Effector CD8-positive, alpha-beta T cell (primary cell): ENCODE measurements around the gene SLC24A3.
"Not testable (repeated sequence)": the region's sequence is repeated elsewhere in the genome, so short reads cannot be mapped to it uniquely, and the experiment has no call there.

ENCODE experiments used
- DNase-seq: peaks from one replicate; lab custom pipeline; 2025; lab: John Stamatoyannopoulos, UW

Gene SLC24A3

DNA sequence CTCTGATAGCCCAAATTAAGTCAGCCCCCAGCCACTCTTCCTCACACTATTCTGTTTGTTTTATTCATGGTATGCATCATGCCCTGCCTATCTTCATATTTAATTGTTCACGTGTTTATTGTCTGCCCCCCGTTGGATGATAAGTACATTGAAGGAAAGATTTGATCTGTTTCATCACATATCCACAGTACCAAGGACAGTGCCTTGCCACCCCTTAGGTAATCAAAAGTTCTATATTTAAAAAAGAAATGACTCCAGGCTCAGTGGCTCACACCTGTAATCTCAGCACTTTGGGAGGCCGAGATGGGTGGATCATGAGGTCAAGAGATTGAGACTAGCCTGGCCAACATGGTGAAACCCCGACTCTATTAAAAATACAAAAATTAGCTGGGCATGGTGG, 535.5 kb downstream of the SLC24A3 start:
- no peak for DNase-seq

GRCh38 chr20:19748681-19749080, 536.2 kb downstream of the SLC24A3 start:
- no peak for DNase-seq

DNA sequence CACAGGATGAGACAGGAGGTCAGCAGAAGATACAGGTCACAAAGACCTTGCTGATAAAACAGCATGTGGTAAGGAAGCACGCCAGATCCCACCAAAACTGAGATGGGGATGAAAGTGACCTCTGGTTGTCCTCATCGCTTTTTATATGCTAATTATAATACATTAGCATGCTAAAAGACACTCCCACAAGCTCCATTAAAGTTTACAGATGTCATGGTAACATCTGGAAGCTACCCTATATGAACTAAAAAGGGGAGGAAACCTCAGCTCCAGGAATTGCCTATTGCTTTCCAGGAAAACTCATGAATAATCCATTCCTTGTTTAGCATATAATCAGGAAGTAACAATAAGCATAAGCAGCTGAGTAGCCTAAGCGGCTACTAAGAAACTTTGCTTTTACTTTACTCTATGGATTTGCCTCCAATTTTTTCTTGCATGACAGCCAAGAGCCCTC, 537.2 kb downstream of the SLC24A3 start:
- no peak for DNase-seq

GRCh38 chr20:19750101-19750606, 537.7 kb downstream of the SLC24A3 start:
- no peak for DNase-seq

DNA sequence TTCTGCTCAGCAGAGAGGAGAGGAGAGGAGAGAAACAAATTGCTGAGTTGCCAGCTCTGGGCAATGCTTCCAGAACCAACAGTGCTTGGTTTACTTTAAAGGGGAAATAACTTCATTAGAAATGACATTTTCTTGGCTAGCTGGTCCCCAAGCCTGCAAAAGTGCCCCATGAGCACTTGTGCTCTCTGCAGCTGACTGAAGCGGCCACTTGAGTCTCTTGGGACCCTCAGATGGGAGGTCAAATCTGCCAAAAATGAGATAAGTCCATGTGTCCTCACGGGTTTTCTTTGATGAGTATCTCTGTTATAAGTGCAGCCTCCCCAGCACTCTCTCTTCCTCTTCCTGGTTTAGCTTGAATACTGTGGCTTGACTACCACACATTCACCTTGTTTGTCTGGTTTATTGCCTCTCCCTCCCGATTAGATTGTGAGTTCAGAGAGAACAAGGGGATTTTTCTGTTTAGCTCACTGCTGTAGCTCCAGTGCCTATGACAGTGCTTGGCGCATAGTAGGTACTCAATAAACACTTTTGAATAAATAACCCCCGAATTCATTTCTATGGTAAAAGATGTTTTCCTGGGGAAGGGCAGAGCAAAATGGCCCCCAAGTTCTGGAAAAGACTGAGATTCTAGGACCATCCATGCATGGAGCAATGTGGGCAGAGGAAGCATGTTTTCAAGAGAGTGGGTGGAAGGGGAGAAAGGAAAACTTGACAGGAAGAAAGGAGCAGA, 538.6 kb downstream of the SLC24A3 start:
- DNase-seq: no peak

GRCh38 chr20:19754201-19754600, 541.8 kb downstream of the SLC24A3 start:
- DNase-seq: not testable (repeated sequence)

- DNase-seq: no peak
Observed at GRCh38 chr20:19756761-19757486, 544.5 kb downstream of the SLC24A3 start.

DNA sequence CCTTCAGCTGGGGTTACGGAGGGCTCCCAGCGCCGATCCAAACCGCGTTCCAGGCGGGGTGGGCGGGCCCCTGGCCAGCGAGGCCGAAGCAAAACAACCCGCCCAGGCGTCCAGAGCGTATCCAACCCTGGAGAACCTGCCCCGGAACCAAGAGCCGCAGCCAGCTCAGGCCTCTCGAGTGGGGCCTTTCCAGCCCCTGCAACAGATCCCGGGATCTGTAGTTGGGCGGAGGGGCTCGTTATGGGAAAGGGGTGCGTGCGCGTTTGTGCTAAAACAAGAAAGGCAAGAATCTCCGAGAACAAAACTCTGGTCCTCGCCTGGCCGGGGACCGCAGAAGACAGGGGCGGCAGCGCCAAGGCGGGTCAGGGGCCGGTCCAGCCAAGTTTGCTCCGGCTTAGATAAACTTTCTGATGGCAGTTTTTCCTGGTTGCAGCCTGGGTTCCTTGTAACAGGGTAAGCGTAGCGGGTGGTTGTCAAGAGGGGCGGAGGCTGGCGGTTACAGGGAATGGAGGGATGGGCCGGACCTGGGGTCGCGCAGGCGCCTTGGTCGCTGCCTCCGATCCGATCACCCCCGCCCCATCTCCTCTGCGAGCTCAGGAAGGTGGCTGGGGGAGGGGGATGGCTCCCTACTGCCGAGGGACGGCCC, 545.2 kb downstream of the SLC24A3 start:
- DNase-seq: no peak

GRCh38 chr20:19758133-19758500, 545.7 kb downstream of the SLC24A3 start, which contains the start of gene RIN2:
RIN2 (plus strand) TSS chr20:19758258; CDS start chr20:19889602, 131,344 bp downstream.
- no peak for DNase-seq

- no peak for DNase-seq
Observed at GRCh38 chr20:19758501-19759331, 546.3 kb downstream of the SLC24A3 start.

DNA sequence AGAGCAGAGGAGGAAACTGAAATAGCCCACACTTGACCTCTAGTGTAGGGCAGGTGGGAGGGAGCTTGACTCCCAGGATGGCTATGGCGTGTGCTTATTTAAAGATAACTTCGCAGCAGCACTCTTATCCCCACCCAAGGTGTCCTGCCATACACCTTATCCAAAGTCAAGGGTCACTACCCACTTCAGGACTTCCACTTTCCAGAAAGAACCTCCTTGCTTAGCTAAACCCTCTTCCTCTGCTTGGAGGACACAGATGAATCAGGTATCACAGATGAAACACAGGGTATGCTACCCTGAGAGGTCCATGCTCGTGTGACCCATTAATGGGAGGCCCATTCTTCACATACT, 547.9 kb downstream of the SLC24A3 start:
- no peak for DNase-seq

DNA sequence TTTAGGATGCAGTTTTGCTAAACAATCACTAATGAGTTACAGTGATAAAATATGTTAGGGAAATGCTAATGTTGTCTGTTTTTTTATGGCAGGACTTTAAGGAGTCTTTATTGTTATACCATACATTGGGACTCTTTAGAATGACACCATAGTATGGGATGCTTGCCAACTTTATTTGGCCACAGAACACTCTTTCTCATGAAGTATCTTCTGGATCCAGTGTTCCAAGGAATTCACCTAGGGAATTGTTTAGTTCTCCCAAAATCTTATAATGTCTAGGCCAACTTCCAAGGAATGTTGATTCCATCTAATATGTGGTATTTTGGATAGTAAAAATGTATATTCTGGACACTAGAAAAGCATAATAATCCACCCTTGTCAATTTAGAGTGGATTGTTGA, 548.9 kb downstream of the SLC24A3 start:
- no peak for DNase-seq

GRCh38 chr20:19761841-19762240, 549.4 kb downstream of the SLC24A3 start:
- DNase-seq: no peak

GRCh38 chr20:19764207-19764606, 551.8 kb downstream of the SLC24A3 start:
- DNase-seq: no peak

DNA sequence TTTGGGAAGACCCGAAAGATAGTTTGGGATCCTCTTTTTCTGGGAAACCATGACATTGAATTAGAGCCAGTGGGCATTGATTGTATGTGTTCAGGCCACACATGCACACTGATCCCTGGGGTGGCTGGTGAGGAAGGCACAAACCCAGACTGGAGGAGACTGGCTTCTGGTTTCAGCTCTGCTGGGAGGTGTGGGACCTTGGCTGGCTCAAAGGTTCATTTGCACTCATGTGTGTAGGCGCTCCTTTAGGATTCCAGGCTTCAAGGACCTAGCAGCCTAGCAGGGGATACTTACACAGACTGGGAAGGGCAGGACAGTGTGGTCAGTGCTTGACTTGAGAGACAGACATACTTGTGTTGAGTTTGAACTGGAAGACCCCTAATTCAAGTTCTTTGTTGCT, 552.8 kb downstream of the SLC24A3 start:
- DNase-seq: no peak

DNA sequence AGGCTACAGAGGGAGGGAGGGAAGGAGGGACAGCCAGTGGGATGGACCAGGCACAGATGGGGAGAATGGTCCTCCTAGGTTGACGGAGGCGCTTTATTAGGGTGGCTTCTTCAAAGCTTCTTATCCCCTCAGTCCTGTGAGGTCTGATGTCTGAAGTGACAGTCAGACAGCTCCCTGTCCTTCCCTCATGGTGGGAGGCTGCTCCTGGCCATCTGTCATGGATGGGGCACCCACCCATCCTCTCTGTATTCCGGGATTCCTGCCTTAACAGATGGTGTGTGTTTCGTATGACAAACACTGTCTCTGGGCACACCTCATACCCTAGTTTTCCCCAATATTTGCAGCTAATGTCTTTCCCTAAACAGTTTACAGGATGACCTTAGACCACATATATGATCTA, 553.5 kb downstream of the SLC24A3 start:
- DNase-seq: no peak

DNA sequence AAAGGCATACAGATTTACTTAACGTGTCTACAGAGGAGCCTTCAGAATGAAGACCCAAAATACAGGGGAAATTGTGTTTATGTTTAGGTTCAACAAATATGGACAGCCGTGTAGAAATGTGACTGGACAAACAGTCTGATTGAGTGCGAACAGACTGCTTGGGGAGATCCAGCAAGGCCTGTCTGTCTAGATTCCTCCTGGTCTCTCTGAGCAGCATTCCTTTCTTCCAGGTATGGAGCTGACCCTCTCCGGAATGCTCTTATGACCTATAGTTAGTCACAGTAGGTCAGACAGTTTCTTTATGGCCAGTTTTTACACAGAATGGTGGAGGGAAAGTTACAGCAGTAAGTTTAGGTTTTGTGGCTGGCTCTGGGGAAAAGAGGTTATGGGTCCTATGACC, 554.6 kb downstream of the SLC24A3 start:
- no peak for DNase-seq

DNA sequence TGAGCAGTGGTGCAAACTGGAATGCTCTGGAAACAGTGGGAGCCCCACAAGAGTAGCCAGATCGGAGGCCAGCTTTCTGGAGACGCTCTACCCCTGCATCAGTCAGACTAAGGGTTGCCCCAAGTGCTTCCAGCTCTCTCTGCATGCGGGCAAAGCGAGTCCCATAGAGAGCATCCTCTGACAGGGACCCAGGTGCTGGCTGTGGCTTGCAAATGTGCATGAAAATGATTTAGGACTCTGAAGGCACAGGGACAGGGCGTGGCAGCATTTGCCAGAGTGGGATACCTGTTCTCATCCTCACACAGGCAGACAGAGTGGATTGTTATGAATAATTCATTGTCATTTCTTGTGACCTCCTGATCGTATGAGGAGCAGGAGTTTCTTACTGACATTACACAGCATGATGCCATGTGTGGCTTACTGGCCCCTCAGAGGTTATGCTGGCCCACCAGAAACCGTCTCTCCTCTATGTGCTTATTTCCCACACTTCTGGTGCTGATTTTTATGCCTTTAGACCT, 555.9 kb downstream of the SLC24A3 start:
- DNase-seq: no peak

DNA sequence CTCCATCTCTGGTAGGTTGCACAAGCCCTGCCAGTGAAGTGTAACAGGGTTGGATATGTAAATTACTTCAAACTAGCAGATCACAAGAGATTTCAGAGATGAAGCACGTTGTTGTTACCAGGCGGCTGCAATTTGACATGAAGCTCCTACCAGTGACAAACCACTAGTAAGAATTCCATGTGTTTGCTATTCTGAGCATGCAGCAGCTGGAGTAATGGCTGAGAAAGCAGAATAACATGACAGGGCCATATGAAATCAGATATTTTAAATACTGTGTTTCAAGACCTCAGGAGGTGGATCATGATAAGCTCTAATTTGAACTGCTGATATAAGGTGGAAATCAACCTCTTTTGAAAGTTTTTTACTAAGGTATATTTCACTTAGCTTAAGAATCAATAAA, 557.1 kb downstream of the SLC24A3 start:
- no peak for DNase-seq

DNA sequence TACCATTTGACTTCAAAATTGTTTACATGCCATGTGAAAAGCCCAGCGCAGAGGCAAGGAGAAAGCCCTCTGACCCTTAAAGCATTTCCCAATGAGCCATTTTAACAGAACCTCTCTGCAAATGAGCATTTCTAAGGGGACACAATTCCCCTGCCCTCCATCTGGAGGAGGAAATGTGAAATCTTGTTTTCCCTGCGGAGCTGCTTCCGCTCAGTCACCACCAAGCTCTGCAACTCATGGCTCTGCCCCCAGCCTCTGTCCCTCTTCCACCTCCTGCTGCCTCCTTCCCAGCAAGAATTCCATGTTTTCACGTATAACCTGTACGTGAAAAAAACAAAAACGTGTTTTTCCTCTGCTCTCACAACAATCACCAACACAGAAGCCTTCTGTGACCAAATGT, 557.9 kb downstream of the SLC24A3 start:
- DNase-seq: no peak

GRCh38 chr20:19771031-19771430, 558.6 kb downstream of the SLC24A3 start:
- DNase-seq: no peak
